ENCODE results near the gene BTG1. TPM values are rescaled to one million over a fixed set of nuclear protein-coding genes. Genes with fewer than 3 reads are reported as not detected.

The BTG1 gene
- total RNA-seq, 1 donor, result 25.0 TPM

DNA sequence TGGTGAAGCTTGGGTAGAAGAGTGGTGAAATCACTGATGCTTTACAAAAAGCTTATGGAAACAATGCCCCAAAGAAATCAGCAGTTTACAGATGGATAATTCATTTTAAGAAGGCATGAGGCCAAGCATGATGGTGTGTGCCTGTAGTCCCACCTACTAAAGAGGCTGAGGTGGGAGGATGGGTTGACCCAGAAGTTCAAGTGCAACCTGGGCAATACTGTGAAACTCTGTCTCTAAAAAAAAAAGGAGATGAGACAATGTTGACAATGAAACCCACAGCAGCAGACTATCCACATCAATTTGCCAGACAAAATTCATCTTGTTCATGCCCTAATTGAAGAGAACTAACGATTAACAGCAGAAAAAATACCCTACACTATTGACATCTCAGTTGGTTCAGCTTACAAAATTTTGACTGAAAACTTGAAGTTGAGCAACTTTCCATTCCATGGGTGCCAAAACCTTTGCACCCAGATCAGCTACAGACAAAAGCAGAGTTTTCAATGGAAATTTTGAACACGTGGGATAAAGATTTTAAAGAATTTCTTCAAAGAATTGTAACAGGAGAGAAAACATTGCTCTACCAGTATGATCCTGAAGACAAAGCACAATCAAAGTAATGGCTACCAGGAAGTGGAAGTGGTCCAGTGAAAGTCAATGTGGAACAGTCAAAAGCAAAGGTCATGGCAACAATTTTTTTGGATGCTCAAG, 26.7 kb downstream of the BTG1 start:
- Histone ChIP-seq H3K27me3 (ENCODE audit: insufficient read depth, low read length) (no peaks in the 10 kb centered on the region), H3K4me3 (ENCODE audit: insufficient read depth, low read length) (no peak overlapping the region), H3K36me3 (ENCODE audit: insufficient read depth, low read length) (no peaks in the 10 kb centered on the region), H3K27ac (ENCODE audit: low read depth, low read length) (no peak overlapping the region), H4K20me1 (ENCODE audit: insufficient read depth, low read length) (no peaks in the 10 kb centered on the region), H3K4me2 (ENCODE audit: insufficient read depth, low read length) (no peak overlapping the region), H3K4me1 (ENCODE audit: insufficient read depth, low read length) (no peaks in the 10 kb centered on the region), H2AFZ (ENCODE audit: low read length) (no peak overlapping the region), H3K9me3 (ENCODE audit: low read depth, low read length) (no peaks in the 10 kb centered on the region), H3K79me2 (ENCODE audit: insufficient read depth, low read length) (peaks cover 7% of the 10 kb centered on the region)
- DNase-seq (ENCODE audit: insufficient read length, low spot score, missing footprints), result no peak
- TF ChIP-seq CTCF (IDR thresholded peaks at IDR 0.05; ENCODE audit: extremely low read depth, low read depth, low read length), result no peak

- Histone ChIP-seq H3K36me3 (ENCODE audit: insufficient read depth, low read length) (no peaks in the 10 kb centered on the region), H3K79me2 (ENCODE audit: insufficient read depth, low read length) (no peaks in the 10 kb centered on the region), H3K27ac (ENCODE audit: low read depth, low read length) (no peak overlapping the region), H3K4me2 (ENCODE audit: insufficient read depth, low read length) (no peak overlapping the region), H3K27me3 (ENCODE audit: insufficient read depth, low read length) (no peaks in the 10 kb centered on the region), H3K4me1 (ENCODE audit: insufficient read depth, low read length) (no peaks in the 10 kb centered on the region), H4K20me1 (ENCODE audit: insufficient read depth, low read length) (no peaks in the 10 kb centered on the region), H2AFZ (ENCODE audit: low read length) (no peak overlapping the region), H3K9me3 (ENCODE audit: low read depth, low read length) (no peaks in the 10 kb centered on the region), H3K4me3 (ENCODE audit: insufficient read depth, low read length) (no peak overlapping the region)
- DNase-seq (ENCODE audit: insufficient read length, low spot score, missing footprints), result no peak
- no peak for TF ChIP-seq CTCF (IDR thresholded peaks at IDR 0.05; ENCODE audit: extremely low read depth, low read depth, low read length)
Measured at GRCh38 chr12:92114834-92115233, 30.8 kb downstream of the BTG1 start.

DNA sequence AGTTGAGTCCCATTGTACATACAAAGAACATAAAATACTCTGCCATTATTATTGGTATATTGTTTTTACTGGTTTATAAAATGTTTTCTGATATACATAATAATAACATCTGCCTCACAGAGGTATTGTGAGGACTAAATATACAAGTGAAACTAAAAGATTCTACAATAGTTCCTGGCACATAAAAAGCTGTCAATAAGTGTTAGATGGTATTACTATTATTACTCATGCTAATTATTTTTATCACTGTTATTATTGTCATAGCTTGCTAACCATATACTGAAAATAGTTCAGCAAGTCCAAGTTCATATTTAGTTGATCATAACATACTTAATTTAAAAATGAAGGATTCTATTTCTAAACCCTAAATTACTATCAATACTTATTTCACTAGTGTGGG, 34.4 kb downstream of the BTG1 start:
- H2AFZ ChIP-seq (ENCODE audit: low read length), result no peak overlapping the region
- H3K4me1 ChIP-seq (ENCODE audit: insufficient read depth, low read length), result peaks cover 8% of the 10 kb centered on the region
- H3K9me3 ChIP-seq (ENCODE audit: low read depth, low read length), result no peaks in the 10 kb centered on the region
- no peaks in the 10 kb centered on the region for H3K79me2 ChIP-seq (ENCODE audit: insufficient read depth, low read length)
- no peaks in the 10 kb centered on the region for H3K36me3 ChIP-seq (ENCODE audit: insufficient read depth, low read length)
- H3K27ac ChIP-seq (ENCODE audit: low read depth, low read length), result no peak overlapping the region
- H3K4me3 ChIP-seq (ENCODE audit: insufficient read depth, low read length), result no peak overlapping the region
- no peak for TF ChIP-seq CTCF (IDR thresholded peaks at IDR 0.05; ENCODE audit: extremely low read depth, low read depth, low read length)
- H3K4me2 ChIP-seq (ENCODE audit: insufficient read depth, low read length), result no peak overlapping the region
- H3K27me3 ChIP-seq (ENCODE audit: insufficient read depth, low read length), result no peaks in the 10 kb centered on the region
- no peaks in the 10 kb centered on the region for H4K20me1 ChIP-seq (ENCODE audit: insufficient read depth, low read length)
- DNase-seq (ENCODE audit: insufficient read length, low spot score, missing footprints), result no peak

DNA sequence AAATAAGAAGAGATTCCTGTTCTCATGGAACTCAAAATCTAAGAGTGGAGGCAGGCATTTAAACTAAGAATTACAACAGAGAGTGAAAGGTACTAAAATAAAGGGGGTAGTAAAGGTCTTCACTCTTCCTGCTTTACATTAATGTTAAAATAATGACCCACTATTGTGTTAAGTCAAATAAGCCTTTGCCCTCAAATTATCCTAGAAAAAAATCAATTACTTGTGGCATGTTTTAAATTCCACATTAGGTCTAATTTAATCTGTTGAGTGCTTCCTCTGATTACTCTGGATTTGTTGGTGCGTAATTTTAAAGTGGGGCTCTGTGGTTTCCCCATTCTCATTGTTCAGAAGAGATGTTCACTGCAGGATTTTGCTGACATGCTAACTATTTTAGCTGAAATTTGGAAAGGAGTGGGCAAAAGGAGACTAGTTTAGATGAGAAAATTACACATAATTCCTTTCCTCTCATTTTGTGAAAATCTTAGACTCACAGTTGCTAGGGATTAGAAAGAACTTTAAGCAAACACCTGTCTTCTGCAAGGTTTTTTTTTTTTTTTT, 35.5 kb downstream of the BTG1 start:
- Histone ChIP-seq H3K9me3 (ENCODE audit: low read depth, low read length) (no peaks in the 10 kb centered on the region), H3K27ac (ENCODE audit: low read depth, low read length) (no peak overlapping the region), H3K79me2 (ENCODE audit: insufficient read depth, low read length) (no peaks in the 10 kb centered on the region), H2AFZ (ENCODE audit: low read length) (no peak overlapping the region), H3K27me3 (ENCODE audit: insufficient read depth, low read length) (no peaks in the 10 kb centered on the region), H4K20me1 (ENCODE audit: insufficient read depth, low read length) (no peaks in the 10 kb centered on the region), H3K36me3 (ENCODE audit: insufficient read depth, low read length) (no peaks in the 10 kb centered on the region), H3K4me1 (ENCODE audit: insufficient read depth, low read length) (peaks cover 8% of the 10 kb centered on the region), H3K4me2 (ENCODE audit: insufficient read depth, low read length) (no peak overlapping the region), H3K4me3 (ENCODE audit: insufficient read depth, low read length) (no peak overlapping the region)
- no peak for DNase-seq (ENCODE audit: insufficient read length, low spot score, missing footprints)
- TF ChIP-seq CTCF (IDR thresholded peaks at IDR 0.05; ENCODE audit: extremely low read depth, low read depth, low read length), result no peak

Measured in osteoblast (primary cell).